Activated CD8-positive, alpha-beta memory T cell treated with anti-CD3 and anti-CD28 coated beads for 1 hour (primary cell): ENCODE data around the gene IGSF21.

Experiments
- DNase-seq, 2 donors: peaks; one replicate each; pipeline ENCODE4 v3.0.0-alpha.2; 2020; ENCODE audit warnings: low read depth in 1 of 2; ENCODE audit errors: extremely low read depth in 1 of 2

Gene IGSF21

GRCh38 chr1:18292531-18292930, 184.9 kb downstream of the IGSF21 start:
- no peak for DNase-seq

- no peak for DNase-seq
Observed at GRCh38 chr1:18293291-18293690, 185.7 kb downstream of the IGSF21 start.

GRCh38 chr1:18294437-18295176, 187.0 kb downstream of the IGSF21 start:
- DNase-seq = no peak

- DNase-seq = no peak
Observed at GRCh38 chr1:18297896-18298648, 190.5 kb downstream of the IGSF21 start.

GRCh38 chr1:18299441-18300338, 192.1 kb downstream of the IGSF21 start:
- no peak for DNase-seq

GRCh38 chr1:18300376-18300775, 192.8 kb downstream of the IGSF21 start:
- no peak for DNase-seq

- no peak for DNase-seq
Observed at GRCh38 chr1:18302788-18303413, 195.3 kb downstream of the IGSF21 start.

- no peak for DNase-seq
Observed at GRCh38 chr1:18304151-18304869, 196.7 kb downstream of the IGSF21 start.

- DNase-seq = no peak
Observed at GRCh38 chr1:18305182-18305795, 197.7 kb downstream of the IGSF21 start.

GRCh38 chr1:18307329-18307898, 199.8 kb downstream of the IGSF21 start:
- no peak for DNase-seq

- no peak for DNase-seq
Observed at GRCh38 chr1:18309552-18310155, 202.1 kb downstream of the IGSF21 start.

- DNase-seq = no peak
Observed at GRCh38 chr1:18312961-18313360, 205.4 kb downstream of the IGSF21 start.

GRCh38 chr1:18313523-18313922, 205.9 kb downstream of the IGSF21 start:
- DNase-seq = no peak

GRCh38 chr1:18314399-18314798, 206.8 kb downstream of the IGSF21 start:
- no peak for DNase-seq

- no peak for DNase-seq
Observed at GRCh38 chr1:18315449-18315848, 207.9 kb downstream of the IGSF21 start.

GRCh38 chr1:18316764-18317163, 209.2 kb downstream of the IGSF21 start:
- no peak for DNase-seq

- DNase-seq = no peak
Observed at GRCh38 chr1:18319099-18319498, 211.5 kb downstream of the IGSF21 start.

- no peak for DNase-seq
Observed at GRCh38 chr1:18320051-18320450, 212.5 kb downstream of the IGSF21 start.
